Frontal cortex (tissue), 4 donors: ENCODE data around the gene FREM2. TPM values are rescaled to one million over a fixed set of nuclear protein-coding genes. Genes with fewer than 3 reads are reported as not detected.

ENCODE experiments used
- DNase-seq, 2 donors: peaks; one replicate each; pipeline ENCODE4 v3.0.0; 2012; ENCODE audit warnings: low spot score in 2 of 2
- FAIRE-seq: peaks from 2 replicates; lab custom pipeline; 2012; peaks lifted over from hg19 to GRCh38; lab: Jason Lieb, UNC
- total RNA-seq: library from RNA; depleted of rRNA; stranded (reverse); fragments of >200 nt; gene quantifications from one replicate; pipeline ENCODE4 v1.2.3, GENCODE V29; 2014
- donor health status: control.
- donor health status: control.
- donor health status: control.

FREM2 gene
- total RNA-seq: 1.6 TPM

GRCh38 chr13:38686577-38687245 lies at the start of gene FREM2:
Gene FREM2 (plus strand): TSS chr13:38687077. CDS start chr13:38687345, 268 bp downstream.
- no peak for FAIRE-seq
- DNase-seq: peak; percentile 38 to 53

- DNase-seq (no peak), FAIRE-seq (no peak)
Observed at GRCh38 chr13:38637576-38637975, 49.3 kb upstream of the FREM2 start.

- DNase-seq: no peak
- FAIRE-seq: no peak
Observed at GRCh38 chr13:38641164-38641948, 45.5 kb upstream of the FREM2 start.

- DNase-seq (no peak), FAIRE-seq (no peak)
Observed at GRCh38 chr13:38647312-38647711, 39.6 kb upstream of the FREM2 start.

GRCh38 chr13:38648912-38649311 lies 38.0 kb upstream of the FREM2 start:
- DNase-seq (no peak), FAIRE-seq (no peak)

- FAIRE-seq: no peak
Observed at GRCh38 chr13:38656699-38657098, 30.2 kb upstream of the FREM2 start.

GRCh38 chr13:38657191-38657590 lies 29.7 kb upstream of the FREM2 start:
- DNase-seq (no peak), FAIRE-seq (no peak)

More at GRCh38 chr13:38656699-38657098, 30.2 kb upstream of the FREM2 start:
- no peak for DNase-seq

GRCh38 chr13:38658906-38659305 lies 28.0 kb upstream of the FREM2 start:
- FAIRE-seq (no peak), DNase-seq (no peak)

GRCh38 chr13:38661010-38661675 lies 25.7 kb upstream of the FREM2 start:
- FAIRE-seq (peak; percentile 26), DNase-seq (no peak)

- DNase-seq: no peak
- no peak for FAIRE-seq
Observed at GRCh38 chr13:38662362-38662761, 24.5 kb upstream of the FREM2 start.

- no peak for FAIRE-seq
- DNase-seq: no peak
Observed at GRCh38 chr13:38664906-38665305, 22.0 kb upstream of the FREM2 start.

- no peak for DNase-seq
Observed at GRCh38 chr13:38667526-38668109, 19.3 kb upstream of the FREM2 start.

GRCh38 chr13:38669234-38669964 lies 17.5 kb upstream of the FREM2 start:
- DNase-seq (no peak), FAIRE-seq (no peak)

More at GRCh38 chr13:38667526-38668109, 19.3 kb upstream of the FREM2 start:
- FAIRE-seq: no peak

- no peak for FAIRE-seq
Observed at GRCh38 chr13:38670627-38671026, 16.2 kb upstream of the FREM2 start.

GRCh38 chr13:38671980-38672379 lies 14.9 kb upstream of the FREM2 start:
- DNase-seq (no peak), FAIRE-seq (no peak)

More at GRCh38 chr13:38670627-38671026, 16.2 kb upstream of the FREM2 start:
- DNase-seq: no peak

- FAIRE-seq (no peak), DNase-seq (no peak)
Observed at GRCh38 chr13:38674208-38674607, 12.7 kb upstream of the FREM2 start.

- FAIRE-seq (no peak), DNase-seq (no peak)
Observed at GRCh38 chr13:38680912-38681311, 6.0 kb upstream of the FREM2 start.

GRCh38 chr13:38684714-38685113 lies 2.2 kb upstream of the FREM2 start:
- no peak for DNase-seq
- FAIRE-seq: no peak

- FAIRE-seq (no peak), DNase-seq (no peak)
Observed at GRCh38 chr13:38685431-38685830, 1.4 kb upstream of the FREM2 start.
